Caco-2 (cell line): ENCODE measurements around the gene VENTX. TPM values are rescaled to one million over a fixed set of nuclear protein-coding genes. Genes with fewer than 3 reads are reported as not detected.

ENCODE experiments used
- BruUV-seq: library from RNA; stranded (reverse); fragments of 400-500 nt; replicated peaks from 2 replicates; lab custom pipeline; 2021; lab: Mats Ljungman, UMichigan
- CTCF ChIA-PET: fragments of 300-600 bp; sonication (Branson Sonifier 250); formaldehyde crosslinking; loops from one replicate; lab custom pipeline; 2022; ENCODE audit warnings: antibody characterized with exemption; lab: Charles Lee
- POLR2A ChIA-PET: fragments of 300-600 bp; sonication (Branson Sonifier 250); formaldehyde crosslinking; loops from one replicate; lab custom pipeline; 2022; ENCODE audit warnings: antibody characterized with exemption; lab: Charles Lee
- DNase-seq, 2 experiments: peaks; one replicate each; pipeline versions ENCODE4 v3.0.0 to v3.0.0-alpha.2; 2020 to 2022
- H3K27me3 ChIP-seq: replicated peaks from 2 replicates; pipeline ENCODE4 v1.6.0; 2011; ENCODE audit warnings: low read length; ENCODE audit not compliant: control insufficient read depth, insufficient read depth
- H3K36me3 ChIP-seq: 2 replicates; pipeline ENCODE4 v1.5.1; 2011; ENCODE audit warnings: low read length; ENCODE audit not compliant: control insufficient read depth, insufficient read depth
- H3K4me1 ChIP-seq: fragments of 250-450 bp; sonication (Bioruptor Pico); 2 replicates; pipeline ENCODE4 v1.5.1; 2020; ENCODE audit warnings: mild to moderate bottlenecking
- H3K4me3 ChIP-seq: 2 replicates; pipeline ENCODE4 v1.5.1; 2011; ENCODE audit warnings: low read depth, mild to moderate bottlenecking, control low read depth, low read length
- H3K9me3 ChIP-seq: fragments of 250-450 bp; sonication (Bioruptor Pico); 2 replicates; pipeline ENCODE4 v1.5.1; 2020; ENCODE audit warnings: mild to moderate bottlenecking, moderate library complexity
- H3K27ac Mint-ChIP-seq: one replicate; pipeline ENCODE4 v1.8.0; 2022; ENCODE audit warnings: mixed read lengths; ENCODE audit not compliant: unreplicated experiment
- H3K27me3 Mint-ChIP-seq: one replicate; pipeline ENCODE4 v1.8.0; 2022; ENCODE audit warnings: mixed read lengths; ENCODE audit not compliant: insufficient read depth, unreplicated experiment
- H3K36me3 Mint-ChIP-seq: one replicate; pipeline ENCODE4 v1.8.0; 2022; ENCODE audit warnings: mild to moderate bottlenecking, mixed read lengths; ENCODE audit not compliant: insufficient read depth, unreplicated experiment
- H3K4me1 Mint-ChIP-seq: one replicate; pipeline ENCODE4 v1.8.0; 2022; ENCODE audit warnings: low read depth, mixed read lengths; ENCODE audit not compliant: unreplicated experiment
- H3K4me3 Mint-ChIP-seq: one replicate; pipeline ENCODE4 v1.8.0; 2022; ENCODE audit warnings: mild to moderate bottlenecking, moderate library complexity, mixed read lengths; ENCODE audit not compliant: unreplicated experiment
- H3K9me3 Mint-ChIP-seq: one replicate; pipeline ENCODE4 v1.8.0; 2022; ENCODE audit warnings: mixed read lengths; ENCODE audit not compliant: unreplicated experiment
- intact Hi-C: fragments of 100-400 bp; cut with micrococcal nuclease; formaldehyde crosslinking; loops from one replicate; pipeline ENCODE4 v1.10.0; 2022; ENCODE audit not compliant: unreplicated experiment
- total RNA-seq: library from RNA; stranded (reverse); gene quantifications from 2 replicates; pipeline ENCODE4 v1.2.3, GENCODE V29; 2022
- TF ChIP-seq, protein P1 (sequence below), 2 experiments: fragments of 200-600 bp in 1 of 2; IDR thresholded peaks; 1 replicate in 1 of 2; 2 replicates in 1 of 2; pipeline versions ENCODE4 v1.5.1 to v1.8.0; 2011 to 2022; ENCODE audit warnings: antibody characterized with exemption in 1 of 2, control low read depth in 1 of 2, inconsistent platforms in 1 of 2, low read depth in 1 of 2, low read length in 1 of 2, mild to moderate bottlenecking in 1 of 2, moderate library complexity in 1 of 2; ENCODE audit not compliant: insufficient read depth in 1 of 2, severe bottlenecking in 1 of 2, unreplicated experiment in 1 of 2

VENTX gene
- total RNA-seq, 1 experiment from 2014 or later: not detected

DNA sequence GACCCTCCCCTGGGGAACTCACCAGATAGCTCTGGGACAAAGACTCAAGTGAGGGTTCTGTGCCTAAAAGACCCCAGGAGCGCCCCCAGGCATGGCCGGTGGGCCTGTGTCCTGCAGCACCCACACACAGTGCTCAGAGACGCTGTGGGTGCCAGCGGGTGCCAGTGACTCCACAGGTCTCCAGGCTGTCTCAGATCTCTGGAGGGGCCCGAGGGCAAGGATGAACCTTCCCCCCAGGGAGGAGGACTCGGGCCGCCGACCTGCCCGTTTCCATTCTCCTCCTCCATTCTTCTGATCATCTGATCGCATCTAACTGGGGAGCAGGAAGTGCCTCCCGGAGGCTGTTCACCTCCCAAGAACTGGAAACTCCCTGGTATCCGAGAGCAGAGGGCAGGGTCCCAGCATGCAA is 38.0 kb downstream of the VENTX start:
- no peaks in the 10 kb centered on the region for H3K9me3 Mint-ChIP-seq
- intact Hi-C loops: no loop called here
- ChIA-PET POLR2A (no interaction called here), CTCF (interaction anchor here (1.0 to 1.5 kb wide), 2 partner anchors 18 kb away, joined by 4 to 7 read pairs; no protein-coding TSS in a partner anchor)
- no peaks in the 10 kb centered on the region for H3K27me3 Mint-ChIP-seq
- no TSS peak for BruUV-seq
- peaks cover 28% of the 10 kb centered on the region for H3K36me3 Mint-ChIP-seq
- H3K27me3 ChIP-seq: no peaks in the 10 kb centered on the region
- peaks cover 53% of the 10 kb centered on the region for H3K4me1 ChIP-seq
- no peak overlapping the region for H3K4me3 ChIP-seq
- H3K36me3 ChIP-seq: peaks cover 6% of the 10 kb centered on the region
- TF ChIP-seq, protein P1, sequence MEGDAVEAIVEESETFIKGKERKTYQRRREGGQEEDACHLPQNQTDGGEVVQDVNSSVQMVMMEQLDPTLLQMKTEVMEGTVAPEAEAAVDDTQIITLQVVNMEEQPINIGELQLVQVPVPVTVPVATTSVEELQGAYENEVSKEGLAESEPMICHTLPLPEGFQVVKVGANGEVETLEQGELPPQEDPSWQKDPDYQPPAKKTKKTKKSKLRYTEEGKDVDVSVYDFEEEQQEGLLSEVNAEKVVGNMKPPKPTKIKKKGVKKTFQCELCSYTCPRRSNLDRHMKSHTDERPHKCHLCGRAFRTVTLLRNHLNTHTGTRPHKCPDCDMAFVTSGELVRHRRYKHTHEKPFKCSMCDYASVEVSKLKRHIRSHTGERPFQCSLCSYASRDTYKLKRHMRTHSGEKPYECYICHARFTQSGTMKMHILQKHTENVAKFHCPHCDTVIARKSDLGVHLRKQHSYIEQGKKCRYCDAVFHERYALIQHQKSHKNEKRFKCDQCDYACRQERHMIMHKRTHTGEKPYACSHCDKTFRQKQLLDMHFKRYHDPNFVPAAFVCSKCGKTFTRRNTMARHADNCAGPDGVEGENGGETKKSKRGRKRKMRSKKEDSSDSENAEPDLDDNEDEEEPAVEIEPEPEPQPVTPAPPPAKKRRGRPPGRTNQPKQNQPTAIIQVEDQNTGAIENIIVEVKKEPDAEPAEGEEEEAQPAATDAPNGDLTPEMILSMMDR (IDR thresholded peaks at IDR 0.05; ENCODE audit: insufficient read depth in 1 of 2, low read depth in 1 of 2, low read length in 1 of 2, severe bottlenecking in 1 of 2, unreplicated experiment in 1 of 2): no peak
- no peaks in the 10 kb centered on the region for H3K9me3 ChIP-seq
- H3K27ac Mint-ChIP-seq: peak overlapping the region; percentile 80
- peaks cover 11% of the 10 kb centered on the region for H3K4me1 Mint-ChIP-seq
- H3K4me3 Mint-ChIP-seq: peak overlapping the region; percentile 62
- DNase-seq: no peak

DNA sequence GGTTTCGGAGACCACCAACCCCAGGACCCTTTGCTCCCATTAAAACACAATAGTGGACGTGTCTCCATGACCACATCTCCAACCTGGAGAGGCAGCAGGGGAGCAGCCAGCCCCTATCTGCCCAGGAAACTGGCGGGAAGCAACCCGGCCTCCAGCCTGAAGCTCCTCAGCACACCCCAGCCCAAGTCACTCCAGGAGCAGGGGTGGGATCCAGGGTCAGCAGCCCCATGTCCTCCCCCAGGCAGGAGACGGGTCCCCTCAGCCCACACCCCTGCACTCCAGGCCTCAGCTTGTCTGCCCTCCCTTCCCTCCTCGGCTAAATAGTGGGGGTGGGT is 38.4 kb downstream of the VENTX start:
- H3K4me3 Mint-ChIP-seq: peak overlapping the region; percentile 62
- Histone ChIP-seq H3K4me1 (peaks cover 53% of the 10 kb centered on the region), H3K36me3 (peaks cover 6% of the 10 kb centered on the region), H3K4me3 (peak overlapping the region; percentile 52), H3K9me3 (no peaks in the 10 kb centered on the region), H3K27me3 (no peaks in the 10 kb centered on the region)
- peaks cover 11% of the 10 kb centered on the region for H3K4me1 Mint-ChIP-seq
- peaks cover 31% of the 10 kb centered on the region for H3K36me3 Mint-ChIP-seq
- H3K9me3 Mint-ChIP-seq: no peaks in the 10 kb centered on the region
- no peak for DNase-seq
- H3K27ac Mint-ChIP-seq: peak overlapping the region; percentile 80
- BruUV-seq: TSS peak; percentile 51
- CTCF ChIA-PET: interaction anchor here (0.6 to 1.0 kb wide), 2 partner anchors 18 to 19 kb away, joined by 4 read pairs; no protein-coding TSS in a partner anchor
- TF ChIP-seq, protein P1 (IDR thresholded peaks at IDR 0.05; ENCODE audit: insufficient read depth in 1 of 2, low read depth in 1 of 2, low read length in 1 of 2, severe bottlenecking in 1 of 2, unreplicated experiment in 1 of 2): no peak
- intact Hi-C loops: no loop called here
- POLR2A ChIA-PET: no interaction called here
- no peaks in the 10 kb centered on the region for H3K27me3 Mint-ChIP-seq

DNA sequence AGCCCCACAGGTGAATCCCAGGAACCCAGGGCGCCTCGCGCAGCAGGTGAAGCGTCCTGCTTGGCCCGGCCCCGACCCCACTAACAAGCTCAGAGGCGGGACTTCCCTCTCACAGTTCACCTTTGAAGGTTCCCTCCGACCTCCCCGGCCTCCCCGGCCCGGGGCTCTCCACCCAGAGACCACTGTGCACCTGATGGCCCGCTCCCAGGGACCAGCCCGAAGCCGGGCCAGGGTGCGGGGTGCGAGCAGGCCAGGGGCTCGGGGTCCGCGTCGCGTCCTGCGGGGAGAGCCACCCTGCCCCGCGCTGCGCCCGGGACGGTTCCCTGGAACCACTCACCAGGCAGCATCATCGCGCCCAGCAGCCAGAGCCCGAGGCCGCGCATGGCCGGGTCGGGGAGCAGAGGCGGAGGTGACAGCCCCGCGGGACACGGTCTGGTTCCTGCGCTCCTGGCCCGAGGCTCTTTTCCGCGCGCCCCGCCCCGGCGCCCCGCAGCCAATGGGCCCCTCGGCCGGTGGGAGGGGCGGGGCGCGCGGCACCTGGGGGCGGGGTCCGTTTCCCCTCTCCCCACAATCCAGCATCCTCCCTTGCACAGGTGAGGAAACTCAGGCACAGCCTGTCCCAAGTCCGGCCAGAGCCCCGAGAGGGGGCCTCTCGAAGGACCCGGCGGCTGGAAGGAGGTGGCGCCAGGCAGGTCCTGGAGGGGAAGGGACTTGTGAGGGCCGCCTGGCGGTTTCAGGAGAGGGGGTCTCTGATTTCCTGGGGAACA is 39.0 kb downstream of the VENTX start, which contains the start of gene ADAM8:
Gene ADAM8 (minus strand): TSS at position 434 of the 767 bp plus-strand sequence. CDS start 51 bp downstream, at position 383.
- Mint-ChIP-seq H3K27me3 (no peaks in the 10 kb centered on the region), H3K9me3 (no peaks in the 10 kb centered on the region), H3K4me1 (peaks cover 11% of the 10 kb centered on the region), H3K4me3 (peak within 1 kb of the TSS; percentile 62), H3K36me3 (peaks cover 31% of the 10 kb centered on the region), H3K27ac (peak within 1 kb of the TSS; percentile 80)
- intact Hi-C loops: no loop called here
- Histone ChIP-seq H3K36me3 (peaks cover 6% of the 10 kb centered on the region), H3K4me1 (peaks cover 53% of the 10 kb centered on the region), H3K27me3 (no peaks in the 10 kb centered on the region), H3K9me3 (no peaks in the 10 kb centered on the region), H3K4me3 (peak within 1 kb of the TSS; percentile 52)
- ChIA-PET POLR2A (interaction anchor here (0.6 kb wide), 1 partner anchor 61 kb away, joined by 6 read pairs; no protein-coding TSS in a partner anchor), CTCF (interaction anchor here (0.6 to 1.0 kb wide), 3 partner anchors 8 to 20 kb away, joined by 3 to 4 read pairs (median 4); no protein-coding TSS in a partner anchor)
- TF ChIP-seq, protein P1 (IDR thresholded peaks at IDR 0.05; ENCODE audit: insufficient read depth in 1 of 2, low read depth in 1 of 2, low read length in 1 of 2, severe bottlenecking in 1 of 2, unreplicated experiment in 1 of 2): no peak
- DNase-seq: peak; percentile 83 to 88
- no TSS peak for BruUV-seq
